MCF 10A (cell line): ENCODE results near the gene TEAD2. TPM values are rescaled to one million over a fixed set of nuclear protein-coding genes. Genes with fewer than 3 reads are reported as not detected.
"Not testable (repeated sequence)": the region's sequence is repeated elsewhere in the genome, so short reads cannot be mapped to it uniquely, and the experiment has no call there.

Source experiments
- BruUV-seq: library from RNA; stranded (reverse); fragments of 400-500 nt; replicated peaks from 2 replicates; lab custom pipeline; 2021; lab: Mats Ljungman, UMichigan
- CTCF ChIA-PET: fragments of 300-600 bp; sonication (Branson Sonifier 250); formaldehyde crosslinking; extraction: SDS; loops from one replicate; lab custom pipeline; 2021; ENCODE audit warnings: antibody characterized with exemption, inconsistent platforms; lab: Yijun Ruan, JAX
- POLR2A ChIA-PET: fragments of 300-600, 350-650 bp; sonication (Branson Sonifier 250); formaldehyde crosslinking; extraction: SDS; loops from one replicate; lab custom pipeline; 2020; ENCODE audit warnings: antibody characterized with exemption, inconsistent platforms; lab: Yijun Ruan, JAX
- DNase-seq: peaks from one replicate; pipeline ENCODE4 v3.0.0-alpha.2; 2018; ENCODE audit not compliant: unreplicated experiment
- H3K27ac Mint-ChIP-seq: one replicate; pipeline ENCODE4 v1.8.0; 2022; ENCODE audit warnings: mild to moderate bottlenecking, low read depth, mixed read lengths; ENCODE audit not compliant: unreplicated experiment
- H3K27me3 Mint-ChIP-seq: one replicate; pipeline ENCODE4 v1.8.0; 2022; ENCODE audit warnings: mixed read lengths; ENCODE audit not compliant: insufficient read depth, unreplicated experiment
- H3K36me3 Mint-ChIP-seq: one replicate; pipeline ENCODE4 v1.8.0; 2022; ENCODE audit warnings: mild to moderate bottlenecking, moderate library complexity, mixed read lengths; ENCODE audit not compliant: insufficient read depth, unreplicated experiment
- H3K4me1 Mint-ChIP-seq: one replicate; pipeline ENCODE4 v1.8.0; 2022; ENCODE audit warnings: mixed read lengths; ENCODE audit not compliant: insufficient read depth, unreplicated experiment
- H3K4me3 Mint-ChIP-seq: one replicate; pipeline ENCODE4 v1.8.0; 2022; ENCODE audit warnings: mild to moderate bottlenecking, moderate library complexity, mixed read lengths; ENCODE audit not compliant: unreplicated experiment
- H3K9me3 Mint-ChIP-seq: one replicate; pipeline ENCODE4 v1.8.0; 2022; ENCODE audit warnings: mixed read lengths; ENCODE audit not compliant: unreplicated experiment
- intact Hi-C: fragments of 100-400 bp; cut with micrococcal nuclease; formaldehyde crosslinking; loops from 2 replicates; pipeline ENCODE4 v1.14.1; 2022
- total RNA-seq: library from RNA; stranded (reverse); gene quantifications from 2 replicates; pipeline ENCODE4 v1.2.3, GENCODE V29; 2022
- TF ChIP-seq, protein P1 (sequence below): fragments of 200-600 bp; IDR thresholded peaks from one replicate; pipeline ENCODE4 v1.8.0; 2022; ENCODE audit warnings: antibody characterized with exemption, mild to moderate bottlenecking; ENCODE audit not compliant: unreplicated experiment

The TEAD2 gene
- total RNA-seq, 1 experiment from 2014 or later: 3.5 TPM

GRCh38 chr19:49328741-49329140 lies 33.5 kb downstream of the TEAD2 start:
- H3K36me3 Mint-ChIP-seq: no peaks in the 10 kb centered on the region
- intact Hi-C loops: loop anchor here (1.0 kb wide), 2 partner anchors 62 to 102 kb away; no protein-coding TSS in a partner anchor
- H3K9me3 Mint-ChIP-seq: no peaks in the 10 kb centered on the region
- POLR2A ChIA-PET: interaction anchor here (1.1 kb wide), 1 partner anchor 123 kb away, joined by 3 read pairs; the partner anchor contains the start of gene PIH1D1
- DNase-seq: no peak
- no TSS peak for BruUV-seq
- CTCF ChIA-PET: interaction anchor here (0.6 to 3.0 kb wide), 4 partner anchors 11 to 1366 kb away, joined by 3 to 14 read pairs (median 4); no protein-coding TSS in a partner anchor
- no peaks in the 10 kb centered on the region for H3K27me3 Mint-ChIP-seq
- TF ChIP-seq, protein P1, sequence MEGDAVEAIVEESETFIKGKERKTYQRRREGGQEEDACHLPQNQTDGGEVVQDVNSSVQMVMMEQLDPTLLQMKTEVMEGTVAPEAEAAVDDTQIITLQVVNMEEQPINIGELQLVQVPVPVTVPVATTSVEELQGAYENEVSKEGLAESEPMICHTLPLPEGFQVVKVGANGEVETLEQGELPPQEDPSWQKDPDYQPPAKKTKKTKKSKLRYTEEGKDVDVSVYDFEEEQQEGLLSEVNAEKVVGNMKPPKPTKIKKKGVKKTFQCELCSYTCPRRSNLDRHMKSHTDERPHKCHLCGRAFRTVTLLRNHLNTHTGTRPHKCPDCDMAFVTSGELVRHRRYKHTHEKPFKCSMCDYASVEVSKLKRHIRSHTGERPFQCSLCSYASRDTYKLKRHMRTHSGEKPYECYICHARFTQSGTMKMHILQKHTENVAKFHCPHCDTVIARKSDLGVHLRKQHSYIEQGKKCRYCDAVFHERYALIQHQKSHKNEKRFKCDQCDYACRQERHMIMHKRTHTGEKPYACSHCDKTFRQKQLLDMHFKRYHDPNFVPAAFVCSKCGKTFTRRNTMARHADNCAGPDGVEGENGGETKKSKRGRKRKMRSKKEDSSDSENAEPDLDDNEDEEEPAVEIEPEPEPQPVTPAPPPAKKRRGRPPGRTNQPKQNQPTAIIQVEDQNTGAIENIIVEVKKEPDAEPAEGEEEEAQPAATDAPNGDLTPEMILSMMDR: no peak
- no peak overlapping the region for H3K4me3 Mint-ChIP-seq
- H3K4me1 Mint-ChIP-seq: peaks cover 6% of the 10 kb centered on the region
- H3K27ac Mint-ChIP-seq: no peak overlapping the region

GRCh38 chr19:49327878-49328544 lies 34.2 kb downstream of the TEAD2 start:
- no peaks in the 10 kb centered on the region for H3K9me3 Mint-ChIP-seq
- BruUV-seq: no TSS peak
- CTCF ChIA-PET: interaction anchor here (0.6 to 3.0 kb wide), 8 partner anchors 10 to 218 kb away, joined by 3 to 14 read pairs (median 4); no protein-coding TSS in a partner anchor
- TF ChIP-seq, protein P1: peak; percentile 48
- intact Hi-C loops: loop anchor here (1.0 kb wide), 2 partner anchors 62 to 102 kb away; no protein-coding TSS in a partner anchor
- H3K27me3 Mint-ChIP-seq: no peaks in the 10 kb centered on the region
- POLR2A ChIA-PET: interaction anchor here (0.6 to 1.1 kb wide), 5 partner anchors 27 to 124 kb away, joined by 3 to 4 read pairs (median 3); partner anchors contain the start of gene PIH1D1
- H3K27ac Mint-ChIP-seq: no peak overlapping the region
- no peak overlapping the region for H3K4me3 Mint-ChIP-seq
- peaks cover 6% of the 10 kb centered on the region for H3K4me1 Mint-ChIP-seq
- DNase-seq: peak; percentile 58
- H3K36me3 Mint-ChIP-seq: no peaks in the 10 kb centered on the region

- TF ChIP-seq, protein P1: no peak
- no peak for DNase-seq
- no peaks in the 10 kb centered on the region for H3K36me3 Mint-ChIP-seq
- no peaks in the 10 kb centered on the region for H3K9me3 Mint-ChIP-seq
- H3K27me3 Mint-ChIP-seq: no peaks in the 10 kb centered on the region
- no peak overlapping the region for H3K4me3 Mint-ChIP-seq
- BruUV-seq: no TSS peak
- CTCF ChIA-PET: interaction anchor here (0.6 to 3.0 kb wide), 4 partner anchors 19 to 736 kb away, joined by 3 to 14 read pairs (median 4); no protein-coding TSS in a partner anchor
- POLR2A ChIA-PET: no interaction called here
- no peak overlapping the region for H3K27ac Mint-ChIP-seq
- intact Hi-C loops: no loop called here
- H3K4me1 Mint-ChIP-seq: peaks cover 6% of the 10 kb centered on the region
These were observed 36.0 kb downstream of the TEAD2 start for GRCh38 chr19:49326165-49326704.

- ChIA-PET POLR2A (interaction anchor here (0.8 kb wide), 1 partner anchor 307 kb away, joined by 3 read pairs; no protein-coding TSS in a partner anchor), CTCF (interaction anchor here (0.9 to 2.2 kb wide), 2 partner anchors 19 to 24 kb away, joined by 3 to 5 read pairs; no protein-coding TSS in a partner anchor)
- H3K9me3 Mint-ChIP-seq, intact Hi-C loops, H3K4me3 Mint-ChIP-seq, H3K36me3 Mint-ChIP-seq, H3K27ac Mint-ChIP-seq, H3K27me3 Mint-ChIP-seq, H3K4me1 Mint-ChIP-seq, BruUV-seq, DNase-seq: not testable (repeated sequence)
These were observed 36.5 kb downstream of the TEAD2 start for GRCh38 chr19:49325756-49326155.
